Endothelial cell of umbilical vein (primary cell): ENCODE results near the gene HELZ2. TPM values are rescaled to one million over a fixed set of nuclear protein-coding genes. Genes with fewer than 3 reads are reported as not detected.
"Not testable (repeated sequence)": the region's sequence is repeated elsewhere in the genome, so short reads cannot be mapped to it uniquely, and the experiment has no call there.

Experiments
- BruUV-seq: library from RNA; stranded (reverse); fragments of 400-500 nt; replicated peaks from 2 replicates; lab custom pipeline; 2021; lab: Mats Ljungman, UMichigan
- CTCF ChIA-PET: fragments of 300-600, 350-600 bp; sonication (Branson Sonifier 250); formaldehyde crosslinking; loops from one replicate; lab custom pipeline; 2021; ENCODE audit warnings: antibody characterized with exemption, inconsistent platforms; lab: Charles Lee
- POLR2A ChIA-PET: fragments of 300-600, 350-600 bp; sonication (Branson Sonifier 250); formaldehyde crosslinking; loops from one replicate; lab custom pipeline; 2021; ENCODE audit warnings: antibody characterized with exemption, inconsistent platforms; lab: Charles Lee
- DNase-seq: peaks from one replicate; pipeline ENCODE4 v3.0.0-alpha.2; 2011; ENCODE audit warnings: low read depth, low spot score
- FAIRE-seq: peaks from 2 replicates; lab custom pipeline; 2011; peaks lifted over from hg19 to GRCh38; lab: Jason Lieb, UNC
- H2AFZ ChIP-seq: 2 replicates; pipeline ENCODE4 v1.6.0; 2012; ENCODE audit warnings: low read depth, low read length, control low read depth, inconsistent platforms
- H3K27ac ChIP-seq: 2 replicates; pipeline ENCODE4 v1.5.1; 2011; ENCODE audit warnings: low read depth, mild to moderate bottlenecking, control low read depth, low read length, moderate library complexity; ENCODE audit not compliant: insufficient read depth
- H3K27me3 ChIP-seq, 2 experiments: 2 replicates each; pipeline versions ENCODE4 v1.6.0 to v1.6.1; 2011; ENCODE audit warnings: low read length in 2 of 2, mixed read lengths in 1 of 2; ENCODE audit not compliant: control insufficient read depth in 2 of 2, insufficient read depth in 2 of 2
- H3K36me3 ChIP-seq, 2 experiments: 2 replicates in 1 of 2; 3 replicates in 1 of 2; pipeline ENCODE4 v1.5.1; 2011; ENCODE audit warnings: low read length in 2 of 2, mild to moderate bottlenecking in 1 of 2, moderate library complexity in 1 of 2; ENCODE audit not compliant: control insufficient read depth in 2 of 2, insufficient read depth in 2 of 2; ENCODE audit errors: extremely low read depth in 1 of 2
- H3K4me1 ChIP-seq: 3 replicates; pipeline ENCODE4 v1.5.1; 2011; ENCODE audit warnings: mild to moderate bottlenecking, low read length; ENCODE audit not compliant: control insufficient read depth, insufficient read depth; ENCODE audit errors: extremely low read depth
- H3K4me2 ChIP-seq: 2 replicates; pipeline ENCODE4 v1.6.1; 2011; ENCODE audit warnings: low read length, control low read depth, mixed read lengths; ENCODE audit not compliant: insufficient read depth
- H3K4me3 ChIP-seq, 3 experiments: fragments of 200-600 bp in 1 of 3; sonication (generic), shearing (Covaris generic) in 1 of 3; replicated peaks in 1 of 3; 2 replicates each; pipeline ENCODE4 v1.5.1; 2011 to 2016; ENCODE audit warnings: control low read depth in 3 of 3, low read length in 3 of 3, mild to moderate bottlenecking in 2 of 3, inconsistent platforms in 1 of 3, low read depth in 1 of 3, moderate library complexity in 1 of 3; ENCODE audit not compliant: insufficient read depth in 1 of 3
- H3K79me2 ChIP-seq: 2 replicates; pipeline ENCODE4 v1.6.0; 2012; ENCODE audit warnings: low read length, inconsistent platforms; ENCODE audit not compliant: control insufficient read depth, insufficient read depth
- H3K9ac ChIP-seq: replicated peaks from 2 replicates; pipeline ENCODE3; 2011; ENCODE audit warnings: low read length, control low read depth; ENCODE audit not compliant: insufficient read depth; ENCODE audit errors: extremely low read depth
- H3K9me1 ChIP-seq: replicated peaks from 3 replicates; pipeline ENCODE4 v1.6.0; 2011; ENCODE audit warnings: mild to moderate bottlenecking, low read length; ENCODE audit not compliant: control insufficient read depth, insufficient read depth; ENCODE audit errors: extremely low read depth
- H3K9me3 ChIP-seq: replicated peaks from 2 replicates; pipeline ENCODE4 v1.5.1; 2012; ENCODE audit warnings: low read length, inconsistent platforms; ENCODE audit not compliant: control insufficient read depth, insufficient read depth
- H4K20me1 ChIP-seq: replicated peaks from 2 replicates; pipeline ENCODE3; 2011; ENCODE audit warnings: mild to moderate bottlenecking, low read length; ENCODE audit not compliant: control insufficient read depth, insufficient read depth; ENCODE audit errors: extremely low read depth
- EZH2 ChIP-seq: IDR thresholded peaks from 2 replicates; pipeline ENCODE4 v1.6.1; 2012; ENCODE audit warnings: borderline replicate concordance, low read depth, mild to moderate bottlenecking, moderate library complexity, low read length, inconsistent platforms; ENCODE audit not compliant: severe bottlenecking
- GATA2 ChIP-seq: IDR thresholded peaks from 2 replicates; pipeline ENCODE4 v1.7.0; 2011; ENCODE audit warnings: low read depth, mild to moderate bottlenecking, moderate library complexity, mixed read lengths, low read length; ENCODE audit not compliant: insufficient read length, insufficient read depth
- JUN ChIP-seq: IDR thresholded peaks from 2 replicates; pipeline ENCODE4 v1.6.1; 2011; ENCODE audit warnings: borderline replicate concordance, low read depth; ENCODE audit not compliant: insufficient read length, insufficient read depth
- MAX ChIP-seq: IDR thresholded peaks from 2 replicates; pipeline ENCODE4 v1.6.1; 2011; ENCODE audit not compliant: insufficient read depth, insufficient read length
- POLR2AphosphoS5 ChIP-seq: IDR thresholded peaks from 2 replicates; pipeline ENCODE4 v1.6.1; 2012; ENCODE audit warnings: low read depth, mild to moderate bottlenecking, control low read depth, low read length, moderate library complexity; ENCODE audit not compliant: insufficient read depth
- dilution Hi-C: fragments of 300-500 bp; cut with MboI; formaldehyde crosslinking; loops from one replicate; pipeline ENCODE4 v1.15.0; 2019; ENCODE audit warnings: low sequenced_read_pairs; ENCODE audit not compliant: extremely low pct_ligation_motif_present
- intact Hi-C: fragments of 100-400 bp; cut with micrococcal nuclease; formaldehyde crosslinking; loops from one replicate; pipeline ENCODE4 v1.10.0; 2022
- polyA plus RNA-seq, 4 experiments: library from polyadenylated mRNA; depleted of rRNA in 3 of 4; stranded (reverse) in 3 of 4; unstranded in 1 of 4; fragments of >200 nt; gene quantifications; 2 replicates each; pipeline versions ENCODE4 v1.2.1 to v1.2.3, GENCODE V29; 2011 to 2012; ENCODE audit warnings: missing spikeins in 1 of 4
- total RNA-seq: library from RNA; stranded (reverse); gene quantifications from 2 replicates; pipeline ENCODE4 v1.2.3, GENCODE V29; 2021

The HELZ2 gene
- total and polyA plus RNA-seq, 2 donors (not counting 3 experiments of a cell fraction or from before 2014, with no cell fraction given), result 10.6 to 33.2 TPM

GRCh38 chr20:63572071-63572787, 1.8 kb downstream of the HELZ2 start:
- intact Hi-C loops, result loop anchor here (5.0 kb wide), 1 partner anchor 55 kb away; the partner anchor contains the start of gene GMEB2
- DNase-seq (no peak), FAIRE-seq (no peak)
- Histone ChIP-seq H3K36me3 (no peaks in the 10 kb centered on the region), H4K20me1 (no peaks in the 10 kb centered on the region), H3K9me1 (no peaks in the 10 kb centered on the region), H3K4me2 (no peak overlapping the region), H3K4me1 (peaks cover 10% of the 10 kb centered on the region), H3K27ac (no peak overlapping the region), H3K27me3 (no peaks in the 10 kb centered on the region), H3K4me3 (no peak overlapping the region), H3K9ac (no peak overlapping the region), H3K9me3 (no peaks in the 10 kb centered on the region), H3K79me2 (peaks cover 5% of the 10 kb centered on the region), H2AFZ (no peak overlapping the region)
- TF ChIP-seq EZH2 (no peak), GATA2 (no peak), MAX (no peak), JUN (no peak), POLR2AphosphoS5 (no peak)
- dilution Hi-C loops, result no loop called here
- BruUV-seq, result no TSS peak
- ChIA-PET CTCF (no interaction called here), POLR2A (no interaction called here)

- POLR2A ChIA-PET, H3K9ac ChIP-seq, H3K4me1 ChIP-seq, H2AFZ ChIP-seq, H3K4me2 ChIP-seq, H4K20me1 ChIP-seq, DNase-seq, dilution Hi-C loops, FAIRE-seq, H3K27ac ChIP-seq, H3K4me3 ChIP-seq, H3K79me2 ChIP-seq, BruUV-seq, H3K36me3 ChIP-seq, H3K9me3 ChIP-seq, CTCF ChIA-PET, H3K27me3 ChIP-seq, H3K9me1 ChIP-seq: not testable (repeated sequence)
- intact Hi-C loops, result loop anchor here (5.0 kb wide), 1 partner anchor 56 kb away; the partner anchor contains the start of gene GMEB2
Measured at GRCh38 chr20:63571087-63571478, 3.0 kb downstream of the HELZ2 start.
